Measurements from ENCODE around the gene RFXANK. TPM values are rescaled to one million over a fixed set of nuclear protein-coding genes. Genes with fewer than 3 reads are reported as not detected.

Gene RFXANK
- total RNA-seq, 1 donor from 2014 or later, result 31.2 TPM

DNA sequence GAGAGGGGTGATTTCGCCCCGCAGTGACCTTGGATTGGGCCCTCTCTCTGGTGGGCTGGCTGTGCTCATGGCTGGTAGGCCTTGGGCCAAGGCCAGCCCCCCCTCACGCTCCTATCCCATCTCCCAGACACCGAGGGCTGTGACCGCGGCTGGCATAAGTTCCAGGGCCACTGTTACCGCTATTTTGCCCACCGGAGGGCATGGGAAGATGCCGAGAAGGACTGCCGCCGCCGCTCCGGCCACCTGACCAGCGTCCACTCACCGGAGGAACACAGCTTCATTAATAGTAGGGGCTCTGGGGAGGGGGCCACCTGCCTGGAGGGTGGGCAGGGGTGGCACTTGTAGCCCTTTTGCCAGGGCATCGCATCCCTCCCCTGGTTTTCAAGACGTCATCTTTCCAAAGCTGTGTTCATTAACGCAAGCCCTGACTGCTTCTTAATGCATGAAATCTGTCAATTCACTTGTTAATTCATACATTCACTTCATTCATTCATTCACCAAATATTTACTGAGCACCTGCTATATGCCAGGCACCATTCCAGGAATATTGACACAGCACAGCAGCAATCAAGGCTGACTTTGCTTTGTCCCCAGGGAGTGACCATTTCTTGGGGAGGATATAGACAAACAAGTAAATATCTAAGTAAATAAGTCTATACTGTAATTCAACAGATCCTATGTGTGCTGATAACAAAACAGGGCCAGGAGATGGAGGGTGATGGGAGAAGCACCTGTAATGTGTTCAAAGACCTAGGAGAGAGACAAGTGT, 46.3 kb downstream of the RFXANK start:
- no peak overlapping the region for H3K9ac ChIP-seq
- H3K4me3 ChIP-seq, result no peak overlapping the region
- Mint-ChIP-seq H3K27ac (no peak overlapping the region), H3K9me3 (peaks cover 20% of the 10 kb centered on the region), H3K4me3 (no peak overlapping the region), H3K27me3 (ENCODE audit: insufficient read depth, low read depth) (peaks cover 8% of the 10 kb centered on the region), H3K4me1 (no peaks in the 10 kb centered on the region), H3K36me3 (peaks cover 3% of the 10 kb centered on the region)
- no peak overlapping the region for H2AFZ ChIP-seq (replicated peaks)
- no peaks in the 10 kb centered on the region for H3K27me3 ChIP-seq
- TF ChIP-seq EZH2phosphoT487 (IDR thresholded peaks at IDR 0.05) (no peak), EZH2 (IDR thresholded peaks at IDR 0.05) (no peak)
- TF ChIP-seq, protein P1, sequence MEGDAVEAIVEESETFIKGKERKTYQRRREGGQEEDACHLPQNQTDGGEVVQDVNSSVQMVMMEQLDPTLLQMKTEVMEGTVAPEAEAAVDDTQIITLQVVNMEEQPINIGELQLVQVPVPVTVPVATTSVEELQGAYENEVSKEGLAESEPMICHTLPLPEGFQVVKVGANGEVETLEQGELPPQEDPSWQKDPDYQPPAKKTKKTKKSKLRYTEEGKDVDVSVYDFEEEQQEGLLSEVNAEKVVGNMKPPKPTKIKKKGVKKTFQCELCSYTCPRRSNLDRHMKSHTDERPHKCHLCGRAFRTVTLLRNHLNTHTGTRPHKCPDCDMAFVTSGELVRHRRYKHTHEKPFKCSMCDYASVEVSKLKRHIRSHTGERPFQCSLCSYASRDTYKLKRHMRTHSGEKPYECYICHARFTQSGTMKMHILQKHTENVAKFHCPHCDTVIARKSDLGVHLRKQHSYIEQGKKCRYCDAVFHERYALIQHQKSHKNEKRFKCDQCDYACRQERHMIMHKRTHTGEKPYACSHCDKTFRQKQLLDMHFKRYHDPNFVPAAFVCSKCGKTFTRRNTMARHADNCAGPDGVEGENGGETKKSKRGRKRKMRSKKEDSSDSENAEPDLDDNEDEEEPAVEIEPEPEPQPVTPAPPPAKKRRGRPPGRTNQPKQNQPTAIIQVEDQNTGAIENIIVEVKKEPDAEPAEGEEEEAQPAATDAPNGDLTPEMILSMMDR (IDR thresholded peaks at IDR 0.05), result no peak
- H3K4me1 ChIP-seq, result no peaks in the 10 kb centered on the region
- no peaks in the 10 kb centered on the region for H3F3A ChIP-seq (ENCODE audit: low read depth)
- H4K20me1 ChIP-seq (ENCODE audit: low read depth), result no peaks in the 10 kb centered on the region
- H3K79me2 ChIP-seq (ENCODE audit: low read depth), result no peaks in the 10 kb centered on the region
- H3K27ac ChIP-seq, result no peak overlapping the region
- H3K4me2 ChIP-seq, result no peak overlapping the region
- no peaks in the 10 kb centered on the region for H3K9me3 ChIP-seq (ENCODE audit: low read depth)
- H3K36me3 ChIP-seq, result no peaks in the 10 kb centered on the region
- DNase-seq (ENCODE audit: low spot score), result no peak

DNA sequence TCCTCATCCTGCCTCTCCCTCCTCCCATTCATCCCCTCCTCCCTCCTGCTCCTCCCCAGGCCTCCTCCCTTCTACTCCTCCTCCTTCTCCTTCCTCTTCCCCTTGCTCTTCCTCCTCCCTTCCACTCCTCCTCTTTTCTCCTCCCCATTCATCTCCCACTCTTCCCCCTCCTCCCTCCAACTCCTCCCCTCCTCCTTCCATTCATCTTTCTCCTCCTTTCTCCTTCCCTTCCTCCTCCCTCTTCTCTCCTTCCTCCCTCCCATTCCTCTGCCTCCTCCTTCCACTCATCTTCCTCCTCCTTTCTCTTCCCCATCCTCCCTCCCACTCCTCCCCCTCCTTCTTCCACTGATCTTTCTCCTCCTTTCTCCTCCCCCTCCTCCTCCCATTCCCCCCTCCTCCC, 47.6 kb downstream of the RFXANK start:
- Histone ChIP-seq H3K79me2 (ENCODE audit: low read depth) (no peaks in the 10 kb centered on the region), H4K20me1 (ENCODE audit: low read depth) (no peaks in the 10 kb centered on the region), H3F3A (ENCODE audit: low read depth) (no peaks in the 10 kb centered on the region), H3K27ac (no peak overlapping the region), H3K9me3 (ENCODE audit: low read depth) (no peaks in the 10 kb centered on the region), H3K4me3 (no peak overlapping the region), H2AFZ (replicated peaks) (no peak overlapping the region), H3K27me3 (no peaks in the 10 kb centered on the region), H3K4me1 (no peaks in the 10 kb centered on the region), H3K4me2 (no peak overlapping the region), H3K9ac (no peak overlapping the region), H3K36me3 (no peaks in the 10 kb centered on the region)
- Mint-ChIP-seq H3K27me3 (ENCODE audit: insufficient read depth, low read depth) (peaks cover 6% of the 10 kb centered on the region), H3K4me3 (no peak overlapping the region), H3K27ac (no peak overlapping the region), H3K9me3 (peaks cover 9% of the 10 kb centered on the region), H3K36me3 (peaks cover 3% of the 10 kb centered on the region), H3K4me1 (no peaks in the 10 kb centered on the region)
- no peak for DNase-seq (ENCODE audit: low spot score)
- TF ChIP-seq, protein P1 (IDR thresholded peaks at IDR 0.05), result no peak
- TF ChIP-seq EZH2phosphoT487 (IDR thresholded peaks at IDR 0.05) (no peak), EZH2 (IDR thresholded peaks at IDR 0.05) (no peak)

- H2AFZ ChIP-seq (replicated peaks), result no peak overlapping the region
- H3K9me3 ChIP-seq (ENCODE audit: low read depth), result no peaks in the 10 kb centered on the region
- no peak overlapping the region for H3K9ac ChIP-seq
Observed at GRCh38 chr19:19240476-19240875, 48.4 kb downstream of the RFXANK start.

More at GRCh38 chr19:19240476-19240875, 48.4 kb downstream of the RFXANK start:
- H3K4me2 ChIP-seq, result no peak overlapping the region
- H4K20me1 ChIP-seq (ENCODE audit: low read depth), result no peaks in the 10 kb centered on the region
- TF ChIP-seq EZH2phosphoT487 (IDR thresholded peaks at IDR 0.05) (no peak), EZH2 (IDR thresholded peaks at IDR 0.05) (no peak)
- TF ChIP-seq, protein P1 (IDR thresholded peaks at IDR 0.05), result no peak
- H3K36me3 ChIP-seq, result no peaks in the 10 kb centered on the region
- no peak overlapping the region for H3K4me3 ChIP-seq
- H3K4me3 Mint-ChIP-seq, result no peak overlapping the region
- peak overlapping the region; percentile 63 for H3K27ac Mint-ChIP-seq
- H3K4me1 ChIP-seq, result no peaks in the 10 kb centered on the region
- no peaks in the 10 kb centered on the region for H3K27me3 ChIP-seq
- no peak overlapping the region for H3K27ac ChIP-seq
- H3K9me3 Mint-ChIP-seq, result peaks cover 9% of the 10 kb centered on the region
- H3F3A ChIP-seq (ENCODE audit: low read depth), result no peaks in the 10 kb centered on the region
- no peaks in the 10 kb centered on the region for H3K4me1 Mint-ChIP-seq
- peaks cover 6% of the 10 kb centered on the region for H3K27me3 Mint-ChIP-seq (ENCODE audit: insufficient read depth, low read depth)
- H3K36me3 Mint-ChIP-seq, result peaks cover 3% of the 10 kb centered on the region
- no peaks in the 10 kb centered on the region for H3K79me2 ChIP-seq (ENCODE audit: low read depth)
- no peak for DNase-seq (ENCODE audit: low spot score)

Data from neural progenitor cell (in vitro differentiated cells).